Choroid plexus epithelial cell (primary cell): ENCODE data around the gene NKAIN2.

Source experiments
- DNase-seq: peaks from one replicate; pipeline ENCODE4 v3.0.0-alpha.2; 2010; ENCODE audit warnings: low read depth
- H3K4me3 ChIP-seq: 2 replicates; pipeline ENCODE4 v1.5.1; 2011; ENCODE audit warnings: low read depth, mild to moderate bottlenecking, control low read depth, low read length, moderate library complexity
- TF ChIP-seq, protein P1 (sequence below): conservative IDR thresholded peaks from 2 replicates; pipeline ENCODE4 v1.5.1; 2011; ENCODE audit warnings: low read depth, mild to moderate bottlenecking, control low read depth, inconsistent platforms, low read length, moderate library complexity

The NKAIN2 gene

DNA sequence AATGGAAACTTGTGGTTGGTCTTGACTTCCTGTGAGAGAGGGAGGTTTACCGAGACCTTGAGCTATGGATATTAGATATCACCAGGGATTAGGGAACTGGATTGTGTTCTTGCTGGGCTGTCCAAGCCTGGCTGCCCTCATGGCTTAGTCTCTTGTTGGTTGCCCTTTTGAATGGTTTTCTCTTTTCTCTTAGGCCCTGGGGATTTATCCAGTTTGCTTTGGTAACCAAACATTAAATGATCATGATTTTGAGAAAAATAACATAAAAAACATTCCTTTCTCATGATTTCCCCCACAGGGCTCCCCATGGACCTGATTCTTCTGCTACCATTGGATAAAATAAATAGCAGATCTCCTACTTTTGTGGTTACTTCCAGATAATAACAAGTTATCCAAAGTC lies 852.2 kb downstream of the NKAIN2 start:
- DNase-seq: no peak
- TF ChIP-seq, protein P1, sequence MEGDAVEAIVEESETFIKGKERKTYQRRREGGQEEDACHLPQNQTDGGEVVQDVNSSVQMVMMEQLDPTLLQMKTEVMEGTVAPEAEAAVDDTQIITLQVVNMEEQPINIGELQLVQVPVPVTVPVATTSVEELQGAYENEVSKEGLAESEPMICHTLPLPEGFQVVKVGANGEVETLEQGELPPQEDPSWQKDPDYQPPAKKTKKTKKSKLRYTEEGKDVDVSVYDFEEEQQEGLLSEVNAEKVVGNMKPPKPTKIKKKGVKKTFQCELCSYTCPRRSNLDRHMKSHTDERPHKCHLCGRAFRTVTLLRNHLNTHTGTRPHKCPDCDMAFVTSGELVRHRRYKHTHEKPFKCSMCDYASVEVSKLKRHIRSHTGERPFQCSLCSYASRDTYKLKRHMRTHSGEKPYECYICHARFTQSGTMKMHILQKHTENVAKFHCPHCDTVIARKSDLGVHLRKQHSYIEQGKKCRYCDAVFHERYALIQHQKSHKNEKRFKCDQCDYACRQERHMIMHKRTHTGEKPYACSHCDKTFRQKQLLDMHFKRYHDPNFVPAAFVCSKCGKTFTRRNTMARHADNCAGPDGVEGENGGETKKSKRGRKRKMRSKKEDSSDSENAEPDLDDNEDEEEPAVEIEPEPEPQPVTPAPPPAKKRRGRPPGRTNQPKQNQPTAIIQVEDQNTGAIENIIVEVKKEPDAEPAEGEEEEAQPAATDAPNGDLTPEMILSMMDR: no peak
- H3K4me3 ChIP-seq: no peak overlapping the region

DNA sequence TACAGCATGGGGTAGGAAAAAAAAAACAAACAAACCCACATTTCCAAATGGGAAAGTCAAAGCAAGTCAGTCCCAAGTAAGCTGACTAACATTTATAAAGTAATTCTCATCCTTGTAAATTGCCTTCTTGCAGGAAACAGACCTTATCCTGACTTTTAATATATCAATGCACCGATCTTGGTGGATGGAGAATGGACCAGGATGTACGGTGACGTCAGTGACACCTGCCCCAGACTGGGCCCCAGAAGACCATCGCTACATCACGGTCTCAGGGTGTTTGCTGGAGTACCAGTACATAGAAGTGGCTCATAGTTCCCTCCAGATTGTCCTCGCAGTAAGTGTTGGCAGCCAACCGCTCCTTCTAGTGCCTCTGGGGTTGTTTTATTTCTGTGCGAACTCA lies 854.4 kb downstream of the NKAIN2 start:
- no peak overlapping the region for H3K4me3 ChIP-seq
- no peak for DNase-seq
- TF ChIP-seq, protein P1: no peak

DNA sequence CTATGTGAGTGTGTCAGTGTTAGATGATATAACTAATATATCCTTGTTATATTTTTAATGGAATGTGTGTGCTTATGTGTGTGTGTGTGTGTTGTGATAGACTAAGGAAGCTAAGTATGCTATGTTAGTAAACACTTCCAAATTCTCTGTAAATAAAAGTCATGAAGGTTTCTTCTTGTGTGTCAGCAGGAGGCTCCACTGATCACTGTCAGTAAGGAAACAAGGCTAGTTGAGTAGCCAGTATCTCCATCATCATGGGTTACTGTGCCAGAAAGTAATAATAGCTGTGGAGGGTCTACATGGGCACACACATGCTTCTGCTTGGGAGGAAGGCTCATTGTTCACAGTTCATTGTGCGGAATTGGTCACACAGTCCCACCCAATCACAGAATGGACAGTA lies 855.8 kb downstream of the NKAIN2 start:
- DNase-seq: no peak
- TF ChIP-seq, protein P1: no peak
- H3K4me3 ChIP-seq: no peak overlapping the region

DNA sequence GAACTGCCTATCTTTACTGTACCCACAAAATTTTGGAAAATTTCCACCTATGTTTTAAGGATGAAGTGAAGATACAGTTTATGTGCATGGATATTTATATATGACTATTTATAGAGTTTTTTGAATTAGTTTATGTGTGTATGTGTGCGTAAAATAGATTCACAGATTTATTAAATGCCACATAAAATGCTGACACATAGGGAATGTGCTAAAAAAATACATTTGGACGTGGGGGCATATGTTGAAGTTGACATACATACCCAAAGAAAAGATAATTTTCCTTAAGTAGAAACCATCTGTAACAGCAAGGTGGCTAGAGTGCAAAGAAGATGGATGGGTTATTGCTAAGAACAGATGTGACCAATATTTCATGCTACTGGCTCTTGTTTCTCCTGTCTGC lies 856.5 kb downstream of the NKAIN2 start:
- TF ChIP-seq, protein P1: no peak
- no peak overlapping the region for H3K4me3 ChIP-seq
- DNase-seq: no peak

DNA sequence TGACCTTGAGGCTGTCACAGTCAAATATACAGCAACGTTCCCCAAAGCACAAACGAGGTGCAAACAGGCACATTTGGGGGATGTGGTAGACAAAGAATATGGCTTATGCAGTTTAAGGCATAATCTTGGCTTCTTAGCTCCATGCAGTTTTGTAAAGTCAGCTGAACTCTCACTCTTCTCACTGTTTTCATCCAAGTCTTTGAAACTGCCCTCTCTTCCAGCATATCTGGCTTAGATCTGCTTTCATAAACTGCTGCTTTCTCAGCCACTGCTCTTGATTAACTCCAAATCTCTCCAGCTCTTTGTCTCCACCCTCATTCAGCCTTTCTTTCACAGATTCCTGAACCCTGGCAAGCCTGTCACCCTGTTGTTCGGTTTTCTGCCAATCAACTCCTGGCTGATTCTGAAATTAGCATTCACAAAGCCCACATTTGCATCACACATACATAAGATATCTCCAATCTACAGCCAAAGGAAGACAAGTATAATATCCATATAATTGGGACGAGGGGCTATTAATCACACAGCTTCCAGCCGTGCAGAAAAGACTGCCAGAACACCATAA lies 857.5 kb downstream of the NKAIN2 start:
- TF ChIP-seq, protein P1: no peak

DNA sequence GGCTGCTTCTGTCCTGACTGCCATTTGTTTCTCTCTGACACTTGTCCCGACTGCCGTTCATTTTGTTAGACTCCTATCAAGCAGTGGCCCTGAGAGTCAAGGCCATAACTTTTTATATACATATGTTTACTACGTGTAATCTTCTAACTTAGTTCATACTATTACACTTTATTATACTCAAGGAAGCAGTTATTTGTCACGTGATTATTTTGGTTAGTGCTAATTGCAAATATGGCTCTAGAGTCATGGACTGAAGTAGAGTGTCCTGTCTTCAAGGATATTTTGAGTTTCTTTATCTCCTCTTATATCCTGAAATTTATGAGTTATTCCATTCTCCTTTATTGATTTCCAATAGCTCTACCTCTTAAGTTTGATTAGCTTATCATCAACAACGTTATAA lies 864.4 kb downstream of the NKAIN2 start:
- TF ChIP-seq, protein P1: no peak
- H3K4me3 ChIP-seq: no peak overlapping the region
- no peak for DNase-seq

More for the DNA sequence above, 857.5 kb downstream of the NKAIN2 start:
- no peak for DNase-seq
- no peak overlapping the region for H3K4me3 ChIP-seq

DNA sequence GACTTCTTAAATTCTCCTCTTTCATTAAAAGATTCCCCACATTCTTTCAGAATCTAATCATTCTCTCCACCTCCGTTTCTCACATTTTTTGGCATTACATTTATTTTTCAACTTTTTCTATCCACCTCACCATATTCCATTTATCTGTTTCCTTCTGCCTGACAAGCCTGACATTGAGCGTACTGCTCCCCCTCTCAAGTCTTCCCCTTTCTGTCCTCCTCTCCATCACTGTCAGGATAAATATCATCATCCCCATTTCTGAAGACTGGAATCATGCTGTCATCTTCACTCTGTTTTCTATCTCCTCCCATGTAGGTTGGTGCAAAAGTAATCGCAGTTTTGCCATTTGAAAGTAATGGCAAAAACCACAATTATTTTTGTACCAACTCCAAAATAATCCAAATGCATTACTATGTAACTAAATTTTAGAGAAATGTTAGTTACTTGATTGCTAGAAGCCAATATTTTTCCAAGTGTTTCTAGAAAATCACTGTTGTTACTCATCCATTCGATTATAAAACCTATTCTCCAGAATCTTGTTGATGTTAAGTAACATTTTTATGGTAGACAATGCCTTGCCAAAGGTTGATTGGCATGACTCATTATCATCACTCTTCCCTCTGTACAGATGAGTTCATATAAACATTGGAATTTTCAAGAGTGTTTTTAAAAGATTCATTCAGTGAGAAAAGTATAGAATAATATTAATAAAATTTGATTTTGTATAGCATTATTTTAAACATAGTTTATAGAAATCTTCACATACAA lies 866.2 kb downstream of the NKAIN2 start:
- no peak overlapping the region for H3K4me3 ChIP-seq
- DNase-seq: peak; percentile 21
- TF ChIP-seq, protein P1: no peak
